K562 (cell line): ENCODE data around the gene TMED8. TPM values are rescaled to one million over a fixed set of nuclear protein-coding genes. Genes with fewer than 3 reads are reported as not detected.

Experiments
- ATAC-seq: fragments of 200-7000 bp; cut with Tn5 transposase; 3 replicates; pipeline ENCODE4 v1.9.1; 2020; ENCODE audit warnings: moderate library complexity
- BruUV-seq: library from RNA; stranded (reverse); fragments of 400-500 nt; replicated peaks from 2 replicates; lab custom pipeline; 2021; lab: Mats Ljungman, UMichigan
- CTCF ChIA-PET: fragments of 300-600 bp; formaldehyde crosslinking; extraction: SDS; loops from one replicate; lab custom pipeline; 2021; ENCODE audit warnings: low intra/inter-chr PET ratio; lab: Yijun Ruan, JAX
- POLR2A ChIA-PET: fragments of 300-600, 350-650 bp; sonication (Branson Sonifier 250); formaldehyde crosslinking; extraction: SDS; loops from one replicate; lab custom pipeline; 2021; ENCODE audit warnings: antibody characterized with exemption, inconsistent platforms; lab: Yijun Ruan, JAX
- DNase-seq, 4 experiments: peaks; one replicate each; pipeline versions ENCODE4 v3.0.0 to v3.0.0-alpha.2; 2011 to 2018; ENCODE audit warnings: low spot score in 3 of 4, mixed read lengths in 3 of 4; ENCODE audit errors: extremely low read depth in 1 of 4
- FAIRE-seq: peaks from 2 replicates; lab custom pipeline; 2011; peaks lifted over from hg19 to GRCh38; lab: Jason Lieb, UNC
- H2AFZ ChIP-seq: 2 replicates; pipeline ENCODE4 v1.6.0; 2011; ENCODE audit warnings: low read depth, low read length, control low read depth, inconsistent platforms
- H3K27ac ChIP-seq: fragments of 200-600 bp; 3 replicates; pipeline ENCODE4 v1.8.0; 2011; ENCODE audit warnings: low read depth, mild to moderate bottlenecking, control low read depth, inconsistent platforms, low read length, moderate library complexity, mixed read lengths; ENCODE audit errors: extremely low read depth
- H3K27me3 ChIP-seq, 2 experiments: fragments of 300-600 bp in 1 of 2; 2 replicates in 1 of 2; 3 replicates in 1 of 2; pipeline versions ENCODE4 v1.6.0 to v1.8.0; 2011; ENCODE audit warnings: inconsistent platforms in 2 of 2, low read length in 2 of 2, mild to moderate bottlenecking in 1 of 2, mixed read lengths in 1 of 2, moderate library complexity in 1 of 2; ENCODE audit not compliant: control insufficient read depth in 2 of 2, insufficient read depth in 2 of 2
- H3K36me3 ChIP-seq: fragments of 300-600 bp; 3 replicates; pipeline ENCODE4 v1.8.0; 2011; ENCODE audit warnings: mild to moderate bottlenecking, low read length, inconsistent platforms; ENCODE audit not compliant: control insufficient read depth, insufficient read depth
- H3K4me1 ChIP-seq, 2 experiments: fragments of 200-600 bp in 1 of 2; replicated peaks in 1 of 2; 2 replicates in 1 of 2; 3 replicates in 1 of 2; pipeline versions ENCODE4 v1.5.1 to v1.8.0; 2011; ENCODE audit warnings: inconsistent platforms in 2 of 2, low read length in 2 of 2, mild to moderate bottlenecking in 1 of 2, mixed read lengths in 1 of 2, moderate library complexity in 1 of 2; ENCODE audit not compliant: control insufficient read depth in 2 of 2, insufficient read depth in 2 of 2
- H3K4me2 ChIP-seq: 2 replicates; pipeline ENCODE4 v1.6.1; 2011; ENCODE audit warnings: low read length, control low read depth, inconsistent platforms, mixed read lengths; ENCODE audit not compliant: insufficient read depth
- H3K4me3 ChIP-seq: fragments of 200-600 bp; sonication (generic), shearing (Covaris generic); 2 replicates; pipeline ENCODE4 v1.5.1; 2016; ENCODE audit warnings: control low read depth, inconsistent platforms
- H3K79me2 ChIP-seq: fragments of 200-600 bp; 3 replicates; pipeline ENCODE4 v1.8.0; 2011; ENCODE audit warnings: low read length, inconsistent platforms; ENCODE audit not compliant: control insufficient read depth, insufficient read depth
- H3K9ac ChIP-seq, 2 experiments: 2 replicates each; pipeline versions ENCODE4 v1.6.0 to v1.6.1; 2011; ENCODE audit warnings: low read depth in 2 of 2, low read length in 2 of 2, control low read depth in 1 of 2, inconsistent platforms in 1 of 2, mild to moderate bottlenecking in 1 of 2, mixed read lengths in 1 of 2; ENCODE audit not compliant: insufficient read depth in 1 of 2
- H3K9me1 ChIP-seq: one replicate; pipeline ENCODE4 v1.6.0; 2011; ENCODE audit warnings: inconsistent platforms, mild to moderate bottlenecking, low read length, moderate library complexity; ENCODE audit not compliant: control insufficient read depth, insufficient read depth
- H3K9me3 ChIP-seq: replicated peaks from 2 replicates; pipeline ENCODE4 v1.5.1; 2011; ENCODE audit warnings: low read depth, low read length, inconsistent platforms; ENCODE audit not compliant: control insufficient read depth, insufficient read depth
- H4K20me1 ChIP-seq: replicated peaks from 2 replicates; pipeline ENCODE4 v1.6.1; 2011; ENCODE audit warnings: low read length, inconsistent platforms, mixed read lengths; ENCODE audit not compliant: control insufficient read depth, insufficient read depth
- ARID4B ChIP-seq: sonication (generic); formaldehyde crosslinking; IDR thresholded peaks from 2 replicates; pipeline ENCODE4 v1.8.0; 2022; ENCODE audit warnings: mild to moderate bottlenecking, missing genetic modification reagents
- BRF1 ChIP-seq: IDR thresholded peaks from 3 replicates; pipeline ENCODE4 v1.6.1; 2011; ENCODE audit warnings: borderline replicate concordance, mild to moderate bottlenecking; ENCODE audit not compliant: insufficient read length; ENCODE audit errors: extremely low read depth
- GATA2 ChIP-seq: sonication (generic); formaldehyde crosslinking; IDR thresholded peaks from 2 replicates; pipeline ENCODE4 v1.4.0; 2020; ENCODE audit warnings: mild to moderate bottlenecking, missing genetic modification reagents
- KLF10 ChIP-seq: fragments of 250-450 bp; sonication (Bioruptor Pico); IDR thresholded peaks from 2 replicates; pipeline ENCODE4 v1.6.1; 2021; ENCODE audit warnings: matching md5 sums
- MCM2 ChIP-seq: fragments of 450-650 bp; IDR thresholded peaks from 2 replicates; pipeline ENCODE4 v1.6.1; 2017; ENCODE audit warnings: low read depth, mild to moderate bottlenecking
- NEUROD1 ChIP-seq: fragments of 150-350 bp; IDR thresholded peaks from 2 replicates; pipeline ENCODE4 v1.6.1; 2014; ENCODE audit warnings: borderline replicate concordance, low read length, low read depth; ENCODE audit not compliant: partially characterized antibody
- NR4A1 ChIP-seq, 2 experiments: fragments of 250-450 bp in 1 of 2; fragments of 450-650 bp in 1 of 2; sonication (Bioruptor Pico) in 1 of 2; IDR thresholded peaks; 2 replicates each; pipeline versions ENCODE4 v1.4.0 to v1.6.1; 2016 to 2020; ENCODE audit warnings: mild to moderate bottlenecking in 2 of 2, missing compliant biosample characterization in 1 of 2, missing genetic modification characterization in 1 of 2, moderate library complexity in 1 of 2
- PPARD ChIP-seq: fragments of 250-450 bp; sonication (Bioruptor Pico); IDR thresholded peaks from 2 replicates; pipeline ENCODE4 v1.8.0; 2022; ENCODE audit warnings: inconsistent platforms, mild to moderate bottlenecking, moderate library complexity
- SMARCA4 ChIP-seq: fragments of 450-650 bp; IDR thresholded peaks from 2 replicates; pipeline ENCODE4 v1.6.1; 2016
- SRSF9 ChIP-seq: fragments of 200-400 bp; formaldehyde crosslinking; IDR thresholded peaks from 2 replicates; pipeline ENCODE4 v1.6.1; 2017; ENCODE audit warnings: low read depth, low read length, borderline replicate concordance
- U2AF1 ChIP-seq: fragments of 200-400 bp; formaldehyde crosslinking; optimal IDR thresholded peaks from 2 replicates; pipeline ENCODE3; 2017; ENCODE audit warnings: mild to moderate bottlenecking, low read depth, low read length, moderate library complexity
- ZMIZ1 ChIP-seq, 2 experiments: fragments of 150-350 bp in 1 of 2; IDR thresholded peaks; 2 replicates each; pipeline ENCODE4 v1.6.1; 2012 to 2016; ENCODE audit warnings: low read depth in 2 of 2, low read length in 2 of 2, mild to moderate bottlenecking in 1 of 2, moderate library complexity in 1 of 2
- WGBS: fragments of 100-300 bp; shearing (Covaris generic); methylation state at CpG from one replicate; pipeline ENCODE4 v1.1.6; 2016; ENCODE audit warnings: low coverage, mixed read lengths; ENCODE audit not compliant: insufficient coverage; ENCODE audit errors: missing lambda C conversion rate; 5-methylcytosine and 5-hydroxymethylcytosine counted together
- in situ Hi-C: fragments of 300-500 bp; cut with MboI; formaldehyde crosslinking; loops from 4 replicates; pipeline ENCODE4 v1.15.0; 2018; ENCODE audit warnings: inconsistent platforms, mixed read lengths
- intact Hi-C: fragments of 100-400 bp; cut with micrococcal nuclease; formaldehyde crosslinking; loops from 2 replicates; pipeline ENCODE4 v1.14.2; 2022
- polyA plus RNA-seq, 8 experiments: library from polyadenylated mRNA; depleted of rRNA in 4 of 8; stranded (reverse) in 5 of 8; unstranded in 3 of 8; fragments of >200 nt; fragmentation: Nextera tagmentation in 2 of 8; fragmentation: Illumina TruSeq in 1 of 8; extraction: Ambion mirVana in 2 of 8; extraction: Trizol in 1 of 8; gene quantifications; 2 replicates each; pipeline versions ENCODE4 v1.2.1 to v1.2.3, GENCODE V29; 2011 to 2014; ENCODE audit warnings: inconsistent platforms in 1 of 8, missing spikeins in 1 of 8
- total RNA-seq, 7 experiments: library from RNA; depleted of rRNA in 6 of 7; stranded (reverse); fragments of >200 nt in 6 of 7; fragmentation: Illumina TruSeq in 2 of 7; extraction: Trizol in 2 of 7; gene quantifications; 2 replicates each; pipeline versions ENCODE4 v1.2.1 to v1.2.3, GENCODE V29; 2011 to 2021; ENCODE audit warnings: low replicate concordance in 1 of 7

TMED8 gene
- total and polyA plus RNA-seq, 9 of the 15 experiments (the other 6 are each of a cell fraction or from before 2014, with no cell fraction given), result 3.3 to 17.4 (median 12.0) TPM

- Histone ChIP-seq H3K9ac (no peak overlapping the region), H3K27ac (no peak overlapping the region), H3K9me3 (no peaks in the 10 kb centered on the region), H4K20me1 (0 out of 2 replicates have a peak, but pooled peaks cover 3% of the 10 kb centered on the region), H3K9me1 (peaks cover 3% of the 10 kb centered on the region), H2AFZ (no peak overlapping the region), H3K79me2 (peaks cover 20% of the 10 kb centered on the region; the same call in 2 of the 3 replicates), H3K36me3 (no peaks in the 10 kb centered on the region), H3K4me3 (no peak overlapping the region), H3K27me3 (no peaks in the 10 kb centered on the region), H3K4me1 (peaks cover 10 to 11% of the 10 kb centered on the region in 2 experiments; a peak in 4 of 5 replicates), H3K4me2 (0 out of 2 replicates have a peak overlapping the region, but pooled peaks have one; percentile 30)
- DNase-seq, result no peak
- no peak for ATAC-seq
- BruUV-seq, result no TSS peak
- no peak for FAIRE-seq
- 42% methylated on average over 4 of the region's 5 CpGs for WGBS
- TF ChIP-seq BRF1 (no peak), SMARCA4 (no peak), PPARD (CRISPR knock-in tag) (no peak), NEUROD1 (no peak), KLF10 (CRISPR knock-in tag) (no peak), MCM2 (no peak), ARID4B (CRISPR knock-in tag) (no peak), ZMIZ1 (IDR thresholded peaks at IDR 0.05; ENCODE audit: low read depth in 2 of 2, low read length in 2 of 2) (no peak), SRSF9 (no peak), GATA2 (CRISPR knock-in tag) (no peak), NR4A1 (CRISPR knock-in tag; IDR thresholded peaks at IDR 0.05) (no peak), NR4A1 (tag; IDR thresholded peaks at IDR 0.05) (no peak), U2AF1 (no peak)
- in situ Hi-C loops, result no loop called here
- CTCF ChIA-PET, result no interaction called here
- intact Hi-C loops, result no loop called here
- POLR2A ChIA-PET, result interaction anchor here (1.0 to 1.1 kb wide), 2 partner anchors 15 to 18 kb away, joined by 4 read pairs; no protein-coding TSS in a partner anchor
Observed at GRCh38 chr14:77319422-77319821, 57.5 kb downstream of the TMED8 start.
